HG02884 (cell line): ENCODE results near the gene MRGPRX4.
"Not testable (repeated sequence)": the region's sequence is repeated elsewhere in the genome, so short reads cannot be mapped to it uniquely, and the experiment has no call there.

Source experiments
- ATAC-seq: cut with Tn5 transposase; IDR thresholded peaks from one replicate; pipeline ENCODE4 v1.9.1; 2021; ENCODE audit warnings: mild to moderate bottlenecking, moderate library complexity; ENCODE audit not compliant: unreplicated experiment

MRGPRX4 gene

DNA sequence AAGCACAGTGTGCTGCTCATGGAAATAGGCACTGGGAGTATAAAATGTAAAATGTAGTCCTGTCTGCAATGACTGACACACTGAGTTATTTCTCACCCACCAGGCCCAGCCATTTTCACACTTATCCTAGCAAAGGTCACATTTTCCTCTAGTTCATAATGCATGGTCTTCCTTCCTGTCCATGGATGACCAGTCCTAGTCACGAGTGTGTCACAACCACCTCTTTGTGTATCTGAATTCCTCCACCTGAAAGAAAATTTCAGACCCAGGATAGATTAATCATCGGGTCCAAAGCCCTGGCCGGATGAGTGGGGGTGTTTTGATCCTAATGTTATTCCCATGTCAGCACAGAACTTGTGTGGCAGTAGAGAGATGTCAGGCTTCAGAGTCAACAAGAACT lies at the start of gene MRGPRX4:
Gene MRGPRX4 (plus strand): TSS at position 172 of the 400 bp plus-strand sequence. CDS start 420 bp downstream, outside the sequence.
- ATAC-seq = no peak

DNA sequence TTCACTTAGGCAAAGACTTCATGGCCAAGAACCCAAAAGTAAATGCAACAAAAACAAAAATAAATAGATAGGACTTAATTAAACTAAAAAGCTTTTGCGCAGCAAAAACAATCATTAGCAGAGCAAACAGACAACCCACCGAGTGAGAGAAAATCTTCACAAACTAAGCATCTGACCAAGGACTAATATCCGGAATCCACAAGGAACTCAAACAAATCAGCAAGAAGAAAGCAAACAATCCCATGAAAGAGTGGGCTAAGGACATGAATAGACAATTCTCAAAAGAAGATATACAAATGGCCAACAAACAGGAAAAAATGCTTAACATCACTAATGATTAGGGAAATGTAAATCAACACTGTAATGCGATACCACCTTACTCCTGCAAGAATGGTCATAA lies 41.5 kb upstream of the MRGPRX4 start:
- not testable (repeated sequence) for ATAC-seq

- ATAC-seq = no peak
Observed at GRCh38 chr11:18132341-18132740, 40.3 kb upstream of the MRGPRX4 start, which contains the start of gene MRGPRX3. Gene MRGPRX3 (plus strand): TSS chr11:18132571. CDS start chr11:18137203, 4,632 bp downstream.

DNA sequence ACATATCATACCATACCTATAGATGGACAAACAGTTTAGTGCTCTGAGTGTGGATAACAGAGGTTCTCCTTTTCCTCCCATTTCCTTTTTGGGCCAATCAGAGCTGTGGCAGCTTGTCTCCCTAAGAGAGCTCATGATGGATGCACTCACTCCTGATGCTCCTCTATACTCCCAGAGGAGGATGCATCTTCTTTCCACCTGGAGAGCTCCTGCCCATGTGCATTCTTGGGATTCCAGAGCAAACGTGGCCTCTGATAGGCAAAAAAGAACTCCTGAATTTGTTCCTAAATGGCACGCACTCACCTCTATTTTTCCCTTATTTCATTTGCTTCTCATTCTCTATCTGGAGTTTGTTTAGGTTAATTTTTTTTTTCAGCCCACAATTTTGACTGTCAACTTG lies 37.3 kb upstream of the MRGPRX4 start:
- no peak for ATAC-seq

DNA sequence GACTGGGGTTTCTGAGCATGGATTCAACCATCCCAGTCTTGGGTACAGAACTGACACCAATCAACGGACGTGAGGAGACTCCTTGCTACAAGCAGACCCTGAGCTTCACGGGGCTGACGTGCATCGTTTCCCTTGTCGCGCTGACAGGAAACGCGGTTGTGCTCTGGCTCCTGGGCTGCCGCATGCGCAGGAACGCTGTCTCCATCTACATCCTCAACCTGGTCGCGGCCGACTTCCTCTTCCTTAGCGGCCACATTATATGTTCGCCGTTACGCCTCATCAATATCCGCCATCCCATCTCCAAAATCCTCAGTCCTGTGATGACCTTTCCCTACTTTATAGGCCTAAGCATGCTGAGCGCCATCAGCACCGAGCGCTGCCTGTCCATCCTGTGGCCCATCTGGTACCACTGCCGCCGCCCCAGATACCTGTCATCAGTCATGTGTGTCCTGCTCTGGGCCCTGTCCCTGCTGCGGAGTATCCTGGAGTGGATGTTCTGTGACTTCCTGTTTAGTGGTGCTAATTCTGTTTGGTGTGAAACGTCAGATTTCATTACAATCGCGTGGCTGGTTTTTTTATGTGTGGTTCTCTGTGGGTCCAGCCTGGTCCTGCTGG lies 35.3 kb upstream of the MRGPRX4 start:
- ATAC-seq = no peak

DNA sequence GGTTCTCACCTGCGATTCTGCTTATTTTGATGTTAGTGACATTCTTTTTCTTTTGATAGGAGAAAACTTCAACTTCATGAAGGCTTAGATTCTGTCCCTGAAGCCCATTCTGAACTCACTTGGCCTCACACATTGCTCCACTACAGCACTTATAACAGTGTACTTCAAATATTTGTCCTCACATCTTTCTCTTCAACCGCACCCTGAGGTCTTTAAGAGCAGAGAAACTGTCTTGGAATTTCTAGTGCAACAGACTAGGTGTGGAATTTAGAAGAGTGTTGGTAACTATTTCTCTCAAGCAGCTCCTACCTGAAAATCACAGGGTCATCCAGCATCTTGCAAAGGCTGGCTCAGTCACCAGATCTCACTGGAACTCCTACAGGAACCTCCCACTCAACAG lies 32.5 kb upstream of the MRGPRX4 start:
- ATAC-seq = no peak

DNA sequence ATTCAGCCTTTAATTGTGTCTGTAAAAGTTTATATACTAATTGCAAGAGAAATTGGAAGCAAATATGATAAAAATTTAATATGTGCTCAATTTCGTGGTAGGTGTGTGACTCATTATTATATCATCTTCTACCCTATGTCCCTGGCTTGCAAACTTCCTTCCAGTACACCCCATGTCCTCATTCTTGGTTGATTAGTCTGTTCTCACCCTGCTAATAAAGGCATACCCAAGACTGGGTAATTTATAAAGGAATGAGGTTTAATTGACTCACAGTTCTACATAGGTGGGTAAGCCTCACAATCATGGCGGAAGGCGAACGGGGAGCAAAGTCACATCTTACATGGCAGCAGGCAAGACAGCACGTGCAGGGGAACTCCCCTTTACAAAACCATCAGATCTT lies 28.4 kb upstream of the MRGPRX4 start:
- no peak for ATAC-seq

GRCh38 chr11:18145025-18145424 lies 27.6 kb upstream of the MRGPRX4 start:
- no peak for ATAC-seq

- ATAC-seq = no peak
Observed at GRCh38 chr11:18145837-18146236, 26.8 kb upstream of the MRGPRX4 start.

DNA sequence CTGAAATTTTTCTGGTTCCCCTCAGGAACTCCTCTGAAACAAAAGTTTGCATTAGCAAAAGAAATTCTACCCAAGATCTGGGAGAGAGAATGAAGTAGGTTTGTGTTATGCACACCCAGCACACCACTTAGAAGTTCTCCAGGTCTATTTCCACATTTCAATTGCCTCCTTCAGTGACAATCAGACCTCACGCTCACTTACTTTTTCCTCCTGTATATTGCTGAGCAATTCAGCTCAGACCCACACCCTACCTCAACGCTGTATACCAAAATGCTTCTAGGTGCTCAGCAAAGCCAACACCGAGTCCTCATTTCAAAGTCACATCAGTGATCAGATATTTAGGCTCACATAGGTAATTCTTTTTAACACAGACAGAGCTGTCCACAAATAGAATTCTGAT lies 21.1 kb upstream of the MRGPRX4 start:
- no peak for ATAC-seq

DNA sequence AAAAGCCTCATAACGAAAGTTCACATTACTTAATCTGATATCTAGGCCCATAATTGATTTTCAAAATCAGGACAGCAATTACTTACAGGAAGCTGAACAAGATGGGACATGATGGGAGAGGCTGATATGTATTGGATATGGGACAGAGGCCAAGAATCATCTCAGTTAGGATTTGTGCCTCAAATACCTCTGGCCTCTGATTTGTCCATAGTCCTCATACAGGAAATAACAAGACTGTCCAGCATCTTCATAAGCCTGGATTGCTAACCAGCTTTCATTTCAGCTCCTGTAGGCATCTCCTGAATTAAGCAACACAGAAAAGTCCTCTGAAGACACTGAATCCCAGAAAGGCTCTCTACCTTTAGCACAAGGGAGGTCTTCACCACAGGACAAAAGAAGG lies 4.3 kb upstream of the MRGPRX4 start:
- no peak for ATAC-seq

DNA sequence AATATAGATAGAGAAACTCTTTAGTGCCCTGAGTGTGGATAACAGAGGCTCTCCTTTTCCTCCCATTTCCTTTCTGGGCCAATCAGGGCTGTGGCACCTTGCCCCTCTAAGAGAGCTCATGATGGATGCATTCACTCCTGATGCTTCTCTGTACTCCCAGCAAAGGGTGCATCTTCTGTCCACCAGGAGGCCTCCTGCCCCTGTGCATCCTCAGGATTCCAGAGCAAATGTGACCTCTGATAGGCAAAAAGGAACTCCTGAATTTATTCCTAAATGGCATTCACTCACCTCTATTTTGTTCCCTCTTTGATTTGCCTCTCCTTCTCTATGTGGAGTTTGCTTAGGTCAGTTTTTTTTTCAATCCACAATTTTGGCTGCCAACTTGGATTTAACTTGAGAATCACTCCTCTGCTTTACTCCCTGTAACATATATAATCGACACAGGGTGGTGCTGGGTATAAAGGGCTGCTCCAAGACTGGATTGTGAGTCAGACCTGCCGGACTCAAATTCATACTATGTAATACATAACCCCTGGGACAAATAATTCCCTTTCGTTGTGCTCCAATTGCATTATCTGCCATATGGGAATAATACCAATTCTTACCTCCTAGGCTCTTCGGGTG lies 1.1 kb upstream of the MRGPRX4 start:
- no peak for ATAC-seq

DNA sequence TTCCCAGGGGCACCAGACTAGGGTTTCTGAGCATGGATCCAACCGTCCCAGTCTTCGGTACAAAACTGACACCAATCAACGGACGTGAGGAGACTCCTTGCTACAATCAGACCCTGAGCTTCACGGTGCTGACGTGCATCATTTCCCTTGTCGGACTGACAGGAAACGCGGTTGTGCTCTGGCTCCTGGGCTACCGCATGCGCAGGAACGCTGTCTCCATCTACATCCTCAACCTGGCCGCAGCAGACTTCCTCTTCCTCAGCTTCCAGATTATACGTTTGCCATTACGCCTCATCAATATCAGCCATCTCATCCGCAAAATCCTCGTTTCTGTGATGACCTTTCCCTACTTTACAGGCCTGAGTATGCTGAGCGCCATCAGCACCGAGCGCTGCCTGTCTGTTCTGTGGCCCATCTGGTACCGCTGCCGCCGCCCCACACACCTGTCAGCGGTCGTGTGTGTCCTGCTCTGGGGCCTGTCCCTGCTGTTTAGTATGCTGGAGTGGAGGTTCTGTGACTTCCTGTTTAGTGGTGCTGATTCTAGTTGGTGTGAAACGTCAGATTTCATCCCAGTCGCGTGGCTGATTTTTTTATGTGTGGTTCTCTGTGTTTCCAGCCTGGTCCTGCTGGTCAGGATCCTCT lies 709 bp downstream of the MRGPRX4 start:
- no peak for ATAC-seq

DNA sequence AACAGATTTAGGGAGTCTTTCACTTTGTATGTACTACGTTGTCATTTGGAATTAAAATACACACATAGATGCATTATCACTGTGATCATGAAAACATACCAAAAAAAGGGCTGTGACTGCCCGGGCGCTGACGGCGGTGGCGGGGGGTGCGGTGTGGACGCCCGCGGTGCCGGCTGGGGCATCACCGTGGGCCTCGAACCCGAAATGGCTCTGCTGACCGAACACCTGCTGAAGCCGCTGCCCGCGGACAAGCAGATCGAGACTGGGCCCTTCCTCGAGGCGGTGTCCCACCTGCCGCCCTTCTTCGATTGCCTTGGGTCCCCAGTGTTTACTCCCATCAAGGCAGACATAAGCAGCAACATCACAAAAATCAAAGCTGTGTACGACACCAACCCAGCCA lies 16.2 kb downstream of the MRGPRX4 start:
- ATAC-seq = no peak

DNA sequence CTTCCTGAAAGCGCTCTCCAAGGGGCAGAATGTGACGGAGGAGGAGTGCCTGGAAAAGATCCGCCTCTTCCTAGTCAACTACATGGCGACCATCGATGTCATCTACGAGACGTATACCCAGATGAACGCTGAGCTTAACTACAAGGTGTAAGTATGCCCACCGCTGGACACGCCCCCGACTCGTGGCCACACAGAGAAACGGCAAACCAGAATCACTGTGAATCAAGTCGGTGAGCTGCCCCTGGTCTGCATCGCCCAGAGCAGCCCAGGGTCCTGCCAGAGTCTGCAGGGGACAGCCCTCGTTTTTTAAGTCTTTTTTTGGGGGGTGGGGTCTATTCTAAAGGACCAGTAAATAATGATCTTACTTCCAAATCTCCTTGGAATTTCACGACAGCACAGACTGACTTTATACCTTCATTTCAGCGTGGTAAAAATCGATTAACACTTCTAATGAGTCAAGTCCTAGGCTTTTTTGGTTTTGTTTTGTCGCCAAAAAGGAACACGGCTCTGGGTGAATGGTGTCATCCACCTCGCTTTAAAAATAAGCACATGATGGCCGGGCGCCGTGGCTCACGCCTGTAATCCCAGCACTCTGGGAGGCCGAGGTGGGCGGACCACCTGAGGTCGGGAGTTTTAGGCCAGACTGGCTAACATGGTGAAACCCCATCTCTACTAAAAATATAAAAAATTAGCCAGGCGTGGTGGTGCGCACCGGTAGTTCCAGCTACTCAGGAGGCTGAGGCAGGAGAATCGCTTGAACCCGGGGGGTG lies 17.0 kb downstream of the MRGPRX4 start:
- ATAC-seq = not testable (repeated sequence)

DNA sequence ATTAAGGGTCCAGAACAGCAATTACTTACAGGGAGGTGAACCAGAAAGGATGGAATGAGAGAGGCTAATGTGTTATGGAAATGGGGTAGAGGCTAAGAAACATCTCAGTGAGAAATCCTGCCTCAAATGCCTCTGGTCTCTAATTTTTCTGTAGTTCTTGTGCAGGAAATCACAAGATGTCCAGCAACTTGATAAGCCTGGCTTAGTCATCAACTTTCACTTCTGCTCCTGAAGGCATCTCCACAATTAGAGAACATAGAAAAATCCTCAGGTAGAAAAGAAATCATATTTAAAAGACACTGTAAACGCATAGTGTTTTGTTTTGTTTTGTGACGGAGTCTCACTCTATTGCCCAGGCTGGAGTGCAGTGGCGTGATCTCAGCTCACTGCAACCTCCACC lies 18.7 kb downstream of the MRGPRX4 start:
- no peak for ATAC-seq

- no peak for ATAC-seq
Observed at GRCh38 chr11:18193010-18193409, 20.4 kb downstream of the MRGPRX4 start.

GRCh38 chr11:18196532-18196931 lies 23.9 kb downstream of the MRGPRX4 start:
- no peak for ATAC-seq

DNA sequence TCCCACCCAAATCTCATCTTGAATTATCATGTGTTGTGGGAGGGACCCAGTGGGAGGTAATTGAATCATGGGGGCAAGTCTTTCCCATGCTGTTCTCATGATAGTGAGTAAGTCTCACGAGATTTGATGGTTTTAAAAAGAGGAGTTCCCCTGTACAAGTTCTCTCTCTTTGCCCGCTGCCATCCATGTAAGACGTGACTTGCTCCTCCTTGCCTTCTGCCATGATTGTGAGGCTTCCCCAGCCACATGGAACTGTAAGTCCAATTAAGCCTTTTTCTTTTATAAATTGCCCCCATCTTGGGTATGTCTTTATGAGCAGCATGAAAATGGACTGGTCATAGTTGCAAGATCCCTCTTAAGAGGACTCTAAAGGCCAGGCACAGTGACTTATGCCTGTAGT lies 25.1 kb downstream of the MRGPRX4 start:
- not testable (repeated sequence) for ATAC-seq

DNA sequence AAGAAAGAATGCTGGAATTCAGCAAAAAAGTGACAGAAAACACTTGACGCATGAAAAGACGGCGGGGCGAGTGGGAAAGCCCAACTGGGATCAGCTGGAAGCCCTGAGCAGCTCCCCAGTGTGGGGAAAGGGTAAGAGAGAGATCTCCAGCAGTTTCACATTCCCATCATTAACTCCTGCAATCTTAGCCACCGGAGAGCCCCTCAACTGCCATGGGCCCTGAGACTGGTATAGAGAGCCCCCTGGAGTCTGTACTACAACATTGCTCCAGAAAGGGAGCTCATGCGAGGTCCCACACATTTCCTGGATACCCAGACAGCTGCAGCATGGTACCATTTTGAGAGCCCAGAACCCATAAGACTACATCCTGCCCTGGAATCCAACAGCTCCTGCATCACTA lies 31.1 kb downstream of the MRGPRX4 start:
- peak; percentile 50 for ATAC-seq

DNA sequence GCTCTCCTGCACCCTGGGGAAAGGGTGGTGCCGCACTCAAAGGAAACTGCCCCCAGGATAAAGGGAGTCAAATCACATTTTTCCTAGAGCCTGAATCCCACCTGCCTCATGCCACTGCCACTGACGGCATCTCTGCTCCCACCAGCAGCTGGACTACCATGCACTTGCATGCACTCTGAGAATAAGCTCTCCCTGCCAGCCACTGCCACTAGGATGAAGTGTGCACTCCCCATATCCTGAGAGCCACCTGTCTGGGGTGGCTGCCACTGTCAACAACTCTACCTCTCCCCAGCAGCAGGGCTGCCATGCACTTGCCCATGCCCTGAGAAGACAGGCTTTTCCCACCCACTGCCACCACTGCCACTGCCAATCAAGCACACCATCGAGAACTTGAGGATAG lies 31.6 kb downstream of the MRGPRX4 start:
- ATAC-seq = no peak

DNA sequence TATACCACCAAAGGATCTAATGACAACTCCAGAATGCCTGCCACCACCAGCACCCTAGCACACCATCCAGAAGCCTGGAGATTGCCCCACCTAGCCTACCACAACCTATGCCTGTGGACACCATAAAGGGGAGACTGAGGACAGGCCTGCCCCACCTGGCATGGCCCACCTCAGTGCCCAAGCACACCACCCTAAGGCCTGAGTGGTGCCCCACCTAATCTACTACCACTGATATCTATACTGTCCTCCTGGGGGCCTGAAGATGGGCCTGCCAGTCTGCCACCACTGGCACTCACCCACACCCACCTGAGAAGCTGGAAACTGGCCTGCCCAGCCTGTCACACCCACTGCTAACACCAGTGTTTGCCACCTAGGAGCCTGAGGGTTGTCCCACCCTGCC lies 32.1 kb downstream of the MRGPRX4 start:
- ATAC-seq = no peak
